ENCODE data around the gene KIAA0513. TPM values are rescaled to one million over a fixed set of nuclear protein-coding genes. Genes with fewer than 3 reads are reported as not detected.

The KIAA0513 gene
- total RNA-seq, 1 donor from 2014 or later = 10.6 TPM

- no peak overlapping the region for H3K27ac Mint-ChIP-seq (ENCODE audit: unreplicated experiment)
- TF ChIP-seq, protein P1, sequence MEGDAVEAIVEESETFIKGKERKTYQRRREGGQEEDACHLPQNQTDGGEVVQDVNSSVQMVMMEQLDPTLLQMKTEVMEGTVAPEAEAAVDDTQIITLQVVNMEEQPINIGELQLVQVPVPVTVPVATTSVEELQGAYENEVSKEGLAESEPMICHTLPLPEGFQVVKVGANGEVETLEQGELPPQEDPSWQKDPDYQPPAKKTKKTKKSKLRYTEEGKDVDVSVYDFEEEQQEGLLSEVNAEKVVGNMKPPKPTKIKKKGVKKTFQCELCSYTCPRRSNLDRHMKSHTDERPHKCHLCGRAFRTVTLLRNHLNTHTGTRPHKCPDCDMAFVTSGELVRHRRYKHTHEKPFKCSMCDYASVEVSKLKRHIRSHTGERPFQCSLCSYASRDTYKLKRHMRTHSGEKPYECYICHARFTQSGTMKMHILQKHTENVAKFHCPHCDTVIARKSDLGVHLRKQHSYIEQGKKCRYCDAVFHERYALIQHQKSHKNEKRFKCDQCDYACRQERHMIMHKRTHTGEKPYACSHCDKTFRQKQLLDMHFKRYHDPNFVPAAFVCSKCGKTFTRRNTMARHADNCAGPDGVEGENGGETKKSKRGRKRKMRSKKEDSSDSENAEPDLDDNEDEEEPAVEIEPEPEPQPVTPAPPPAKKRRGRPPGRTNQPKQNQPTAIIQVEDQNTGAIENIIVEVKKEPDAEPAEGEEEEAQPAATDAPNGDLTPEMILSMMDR (IDR thresholded peaks at IDR 0.05) = no peak
- H3K4me1 Mint-ChIP-seq (ENCODE audit: unreplicated experiment) = peaks cover 27% of the 10 kb centered on the region
- no peak overlapping the region for H3K4me3 Mint-ChIP-seq (ENCODE audit: unreplicated experiment)
- DNase-seq (ENCODE audit: extremely low spot score, unreplicated experiment) = no peak
- H3K36me3 Mint-ChIP-seq (ENCODE audit: unreplicated experiment) = no peaks in the 10 kb centered on the region
- H3K27me3 Mint-ChIP-seq (ENCODE audit: unreplicated experiment) = no peaks in the 10 kb centered on the region
- no peaks in the 10 kb centered on the region for H3K9me3 Mint-ChIP-seq (ENCODE audit: unreplicated experiment)
These were observed 111.4 kb downstream of the KIAA0513 start for GRCh38 chr16:85138825-85139627.

GRCh38 chr16:85139881-85140339 is 112.3 kb downstream of the KIAA0513 start:
- TF ChIP-seq, protein P1 (IDR thresholded peaks at IDR 0.05) = no peak
- no peaks in the 10 kb centered on the region for H3K9me3 Mint-ChIP-seq (ENCODE audit: unreplicated experiment)
- no peaks in the 10 kb centered on the region for H3K36me3 Mint-ChIP-seq (ENCODE audit: unreplicated experiment)
- DNase-seq (ENCODE audit: extremely low spot score, unreplicated experiment) = no peak
- no peak overlapping the region for H3K27ac Mint-ChIP-seq (ENCODE audit: unreplicated experiment)
- peaks cover 27% of the 10 kb centered on the region for H3K4me1 Mint-ChIP-seq (ENCODE audit: unreplicated experiment)
- no peak overlapping the region for H3K4me3 Mint-ChIP-seq (ENCODE audit: unreplicated experiment)
- H3K27me3 Mint-ChIP-seq (ENCODE audit: unreplicated experiment) = no peaks in the 10 kb centered on the region

- DNase-seq (ENCODE audit: extremely low spot score, unreplicated experiment) = no peak
- Mint-ChIP-seq H3K27me3 (ENCODE audit: unreplicated experiment) (no peaks in the 10 kb centered on the region), H3K9me3 (ENCODE audit: unreplicated experiment) (no peaks in the 10 kb centered on the region), H3K4me1 (ENCODE audit: unreplicated experiment) (peaks cover 28% of the 10 kb centered on the region), H3K36me3 (ENCODE audit: unreplicated experiment) (no peaks in the 10 kb centered on the region), H3K4me3 (ENCODE audit: unreplicated experiment) (no peak overlapping the region), H3K27ac (ENCODE audit: unreplicated experiment) (no peak overlapping the region)
- TF ChIP-seq, protein P1 (IDR thresholded peaks at IDR 0.05) = no peak
These were observed 112.9 kb downstream of the KIAA0513 start for GRCh38 chr16:85140455-85141012.

- TF ChIP-seq, protein P1 (IDR thresholded peaks at IDR 0.05) = no peak
These were observed 114.0 kb downstream of the KIAA0513 start for GRCh38 chr16:85141491-85142128.

GRCh38 chr16:85142129-85142513 is 114.5 kb downstream of the KIAA0513 start:
- no peak overlapping the region for H3K27ac Mint-ChIP-seq (ENCODE audit: unreplicated experiment)

More at GRCh38 chr16:85141491-85142128, 114.0 kb downstream of the KIAA0513 start:
- Mint-ChIP-seq H3K4me1 (ENCODE audit: unreplicated experiment) (peaks cover 27% of the 10 kb centered on the region), H3K27me3 (ENCODE audit: unreplicated experiment) (no peaks in the 10 kb centered on the region), H3K4me3 (ENCODE audit: unreplicated experiment) (no peak overlapping the region), H3K9me3 (ENCODE audit: unreplicated experiment) (no peaks in the 10 kb centered on the region), H3K27ac (ENCODE audit: unreplicated experiment) (no peak overlapping the region), H3K36me3 (ENCODE audit: unreplicated experiment) (no peaks in the 10 kb centered on the region)
- DNase-seq (ENCODE audit: extremely low spot score, unreplicated experiment) = no peak

More at GRCh38 chr16:85142129-85142513, 114.5 kb downstream of the KIAA0513 start:
- no peaks in the 10 kb centered on the region for H3K36me3 Mint-ChIP-seq (ENCODE audit: unreplicated experiment)
- no peaks in the 10 kb centered on the region for H3K27me3 Mint-ChIP-seq (ENCODE audit: unreplicated experiment)
- H3K4me3 Mint-ChIP-seq (ENCODE audit: unreplicated experiment) = no peak overlapping the region
- no peak for DNase-seq (ENCODE audit: extremely low spot score, unreplicated experiment)
- no peaks in the 10 kb centered on the region for H3K9me3 Mint-ChIP-seq (ENCODE audit: unreplicated experiment)
- H3K4me1 Mint-ChIP-seq (ENCODE audit: unreplicated experiment) = peaks cover 29% of the 10 kb centered on the region
- TF ChIP-seq, protein P1 (IDR thresholded peaks at IDR 0.05) = no peak
